HCEC 1CT (cell line): ENCODE data around the gene RNF180.
A peak's percentile ranks its signal among the peaks of the same experiment; 100 is the strongest.
"Not testable (repeated sequence)": the region's sequence is repeated elsewhere in the genome, so short reads cannot be mapped to it uniquely, and the experiment has no call there.

Experiments
- DNase-seq: peaks from one replicate; pipeline ENCODE4 v3.0.0-alpha.2; 2017

Gene RNF180

DNA sequence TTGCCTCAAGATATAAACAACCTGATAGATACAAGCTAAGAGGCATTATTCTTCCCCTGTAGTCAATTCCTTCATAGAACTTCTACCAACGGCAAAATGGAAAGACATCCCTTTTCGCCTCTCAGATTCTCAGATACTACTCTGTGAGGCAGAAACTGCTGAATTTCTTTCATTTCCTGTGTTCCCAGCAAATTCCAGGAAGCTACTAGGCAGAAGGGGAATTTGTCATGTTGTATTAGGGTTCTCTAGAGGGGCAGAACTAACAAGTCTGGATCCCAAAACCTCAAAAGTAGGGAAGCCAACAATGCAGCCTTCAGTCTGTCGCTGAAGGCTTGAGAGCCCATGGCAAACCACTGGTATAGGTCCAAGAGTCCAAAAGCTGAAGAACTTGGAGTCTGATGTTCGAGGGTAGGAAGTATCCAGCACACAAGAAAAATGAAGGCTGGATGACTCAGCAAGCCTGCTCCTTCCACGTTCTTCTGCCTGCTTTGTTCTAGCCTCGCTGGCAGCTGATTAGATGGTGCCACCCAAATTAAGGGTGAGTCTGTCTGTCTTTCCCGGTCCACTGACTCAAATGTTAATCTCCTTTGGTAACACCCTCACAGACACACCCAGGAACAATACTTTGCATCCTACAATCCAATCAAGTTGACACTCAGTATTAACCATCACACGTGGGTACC is 15.2 kb downstream of the RNF180 start:
- no peak for DNase-seq

DNA sequence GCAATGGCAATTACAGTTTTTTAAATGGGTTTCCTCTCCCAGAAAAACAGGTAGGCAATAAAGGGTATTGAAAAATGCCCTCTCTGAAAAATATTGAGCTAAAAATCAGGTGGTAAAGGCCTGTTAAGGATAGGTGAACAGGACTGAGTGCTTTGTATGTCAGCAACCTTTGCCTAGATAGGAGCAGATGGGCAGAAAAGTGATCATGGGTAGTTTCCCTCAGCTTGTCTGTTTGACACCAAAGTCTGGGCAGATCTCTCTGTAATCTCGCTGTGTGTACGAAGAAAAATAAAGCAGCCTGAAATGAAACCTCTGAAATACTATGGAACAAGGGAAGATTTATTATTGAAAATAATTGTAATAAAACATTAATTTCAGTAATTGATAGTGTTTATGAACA is 15.8 kb downstream of the RNF180 start:
- DNase-seq: no peak

DNA sequence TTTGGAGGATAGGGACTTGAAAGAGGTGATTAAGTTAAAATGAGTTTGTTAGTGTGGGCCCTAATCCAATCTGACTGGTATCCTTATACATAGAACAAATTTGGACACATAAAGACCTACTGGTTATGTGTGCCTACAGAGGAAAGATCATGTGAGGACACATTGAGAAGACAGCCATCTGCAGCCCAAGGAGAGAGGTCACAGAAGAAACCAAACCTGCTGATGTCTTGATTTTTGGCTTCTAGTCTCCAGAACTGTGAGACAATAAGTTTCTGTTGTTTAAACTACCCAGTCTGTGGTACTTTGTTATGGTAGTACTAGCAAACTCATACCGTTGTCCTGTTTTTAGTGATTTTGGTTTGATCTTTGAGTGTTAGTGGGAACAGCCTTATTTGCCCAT is 18.3 kb downstream of the RNF180 start:
- no peak for DNase-seq

DNA sequence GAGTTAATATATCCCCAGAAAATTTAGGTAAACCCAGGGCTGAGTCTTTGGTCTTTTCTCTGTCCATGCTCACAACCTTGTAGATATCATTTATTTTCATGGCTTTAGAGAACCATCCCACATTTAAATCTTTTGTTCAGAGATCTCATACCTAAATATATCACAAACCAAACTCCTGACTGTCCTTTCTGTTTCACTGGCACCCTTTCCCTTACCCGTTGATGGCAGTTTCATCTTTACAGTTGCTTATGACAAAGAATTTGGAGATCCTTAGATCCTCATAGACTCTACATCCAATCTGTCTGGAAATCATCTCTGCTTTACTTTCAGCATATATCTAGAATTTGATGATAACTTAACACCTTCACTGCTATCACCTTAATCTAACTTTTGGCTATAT is 19.2 kb downstream of the RNF180 start:
- no peak for DNase-seq

DNA sequence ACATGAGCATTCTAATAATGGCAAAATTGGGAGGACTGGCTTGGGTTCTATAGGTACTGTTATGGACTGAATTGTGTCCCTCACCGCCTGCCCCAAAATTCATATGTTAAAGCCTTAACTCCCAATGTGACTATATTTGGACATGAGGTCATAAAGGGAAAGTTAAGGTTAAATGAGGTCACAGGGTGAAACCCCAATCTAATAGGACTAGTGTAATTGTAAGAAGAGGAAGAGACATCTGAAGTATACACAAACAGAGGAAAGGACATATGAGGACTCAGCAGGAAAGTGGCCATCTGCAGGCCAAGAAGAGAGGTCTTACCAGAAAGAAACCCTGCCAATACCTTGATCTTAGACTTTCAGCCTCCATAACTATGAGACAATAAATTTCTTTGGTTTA is 23.1 kb downstream of the RNF180 start:
- no peak for DNase-seq

DNA sequence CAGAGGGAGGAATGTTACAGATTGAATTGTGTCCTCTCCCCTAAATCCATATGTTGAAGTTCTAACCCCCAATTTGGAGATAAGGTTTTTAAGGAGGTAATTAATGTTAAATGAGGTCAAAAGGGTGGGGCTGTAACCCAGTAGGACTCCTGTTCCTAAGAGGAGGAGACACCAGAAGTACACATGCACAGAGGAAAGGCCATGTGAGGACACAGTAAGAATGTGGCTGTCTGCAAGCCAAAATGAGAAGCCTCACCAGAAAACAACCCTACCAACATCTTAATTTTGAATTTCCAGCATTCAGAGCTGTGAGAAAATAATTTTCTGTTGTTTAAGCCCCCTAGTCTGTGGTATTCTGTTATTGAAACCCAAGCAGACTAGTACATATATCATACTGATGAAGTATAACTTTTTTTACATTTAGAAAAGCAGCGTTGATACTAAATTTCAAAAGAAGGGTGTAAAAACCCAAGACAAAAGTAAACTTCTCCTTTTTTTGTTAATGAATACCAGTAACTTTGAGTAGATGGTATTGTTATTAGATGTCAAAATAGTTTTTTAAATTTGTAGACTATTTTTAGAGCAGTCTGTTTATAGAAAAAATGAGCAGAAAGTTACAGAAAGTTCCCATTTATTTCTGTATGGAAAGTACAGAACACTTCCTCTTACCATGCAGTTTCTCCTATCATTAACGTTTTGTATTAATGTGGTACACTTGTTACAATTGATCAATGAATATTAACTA is 25.1 kb downstream of the RNF180 start:
- DNase-seq: no peak

DNA sequence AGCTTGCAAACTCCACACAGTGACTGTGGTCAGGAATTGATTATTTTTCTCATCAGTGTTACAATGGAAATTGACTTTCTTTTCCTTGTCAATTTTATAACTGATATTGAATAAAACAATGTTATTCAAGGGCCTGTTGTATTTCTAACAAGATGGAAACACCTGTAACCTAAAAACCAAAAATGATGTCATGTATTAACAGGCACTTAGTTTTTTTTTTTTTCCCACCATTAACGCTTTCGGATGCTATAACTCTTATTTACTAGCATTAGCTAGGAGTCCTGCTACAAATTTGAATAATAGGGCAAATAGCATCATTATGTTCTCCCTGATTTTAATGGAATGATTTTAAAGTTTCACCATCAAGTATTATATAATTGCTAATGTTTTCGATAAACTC is 30.3 kb downstream of the RNF180 start:
- no peak for DNase-seq

DNA sequence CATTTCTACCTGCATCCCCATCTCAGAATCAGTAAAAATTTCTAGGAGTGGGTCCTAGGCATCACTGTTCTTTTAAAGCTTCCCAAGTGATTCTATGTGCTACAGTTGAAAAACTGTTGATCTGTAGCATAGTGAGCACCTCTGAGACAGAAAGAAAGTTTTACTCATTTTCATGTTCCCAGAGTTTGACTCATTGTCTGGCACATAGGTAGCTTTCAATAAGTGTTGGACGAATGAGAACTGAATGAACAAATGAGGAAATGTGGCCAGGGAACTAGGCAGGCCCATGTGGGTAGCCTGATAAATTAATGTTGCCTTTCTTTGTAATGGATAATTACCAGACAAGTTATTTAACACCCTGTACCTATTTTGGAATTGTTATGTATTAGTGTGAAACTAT is 33.8 kb downstream of the RNF180 start:
- no peak for DNase-seq

DNA sequence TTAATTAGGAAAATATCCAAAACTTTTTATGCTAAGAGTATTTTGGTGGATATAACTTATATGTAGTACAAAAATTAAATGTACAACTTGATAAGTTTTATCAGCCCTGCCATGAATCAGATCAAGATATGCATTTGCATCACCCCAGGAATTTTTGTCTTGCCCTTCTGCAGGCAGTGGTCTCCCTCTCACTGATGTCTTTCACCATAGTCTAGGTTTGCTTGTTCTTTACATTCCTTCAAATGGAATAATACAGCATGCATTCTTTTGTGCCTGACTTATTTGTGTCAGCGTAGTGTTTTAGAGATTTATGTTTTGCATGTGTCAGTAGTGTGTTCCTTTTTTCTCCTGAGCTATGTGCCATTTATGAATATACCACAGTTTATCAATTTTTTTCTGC is 36.4 kb downstream of the RNF180 start:
- no peak for DNase-seq

DNA sequence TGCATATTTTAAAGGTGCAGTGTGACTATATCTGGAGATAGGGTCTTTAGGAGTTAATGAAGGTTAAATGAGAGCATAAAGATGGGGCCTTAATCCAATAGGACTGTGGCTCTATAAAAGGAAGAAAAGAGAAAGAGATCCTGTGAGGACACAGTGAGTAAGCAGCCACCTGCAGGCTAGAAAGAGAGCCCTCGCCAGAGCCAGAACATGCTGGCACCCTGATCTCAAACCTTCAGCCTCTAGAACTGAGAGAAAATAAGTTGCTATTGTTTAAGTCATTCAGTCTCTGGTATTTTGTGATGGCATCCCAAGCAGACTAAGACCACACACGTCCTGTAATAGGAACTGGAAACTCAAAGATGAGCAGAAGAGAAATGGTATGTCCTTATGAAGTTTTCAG is 41.0 kb downstream of the RNF180 start:
- DNase-seq: no peak

DNA sequence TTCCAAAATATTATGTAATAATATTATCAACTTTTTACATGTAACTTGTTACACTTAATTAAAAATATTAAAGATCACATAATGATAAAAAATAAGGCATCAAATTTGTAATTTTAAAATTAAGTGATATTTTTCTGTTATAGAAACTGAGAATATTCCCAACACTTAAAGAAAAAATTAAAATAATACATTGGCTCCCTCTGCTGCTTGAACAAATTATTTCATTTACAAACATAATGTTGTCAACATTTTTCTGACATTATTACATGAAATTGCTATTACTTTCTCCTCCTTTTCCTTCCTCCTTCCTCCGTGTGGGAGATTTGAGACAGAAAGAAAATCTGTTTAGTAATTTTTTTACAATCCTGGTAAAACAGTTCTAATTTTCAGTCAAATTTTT is 42.3 kb downstream of the RNF180 start:
- DNase-seq: no peak

DNA sequence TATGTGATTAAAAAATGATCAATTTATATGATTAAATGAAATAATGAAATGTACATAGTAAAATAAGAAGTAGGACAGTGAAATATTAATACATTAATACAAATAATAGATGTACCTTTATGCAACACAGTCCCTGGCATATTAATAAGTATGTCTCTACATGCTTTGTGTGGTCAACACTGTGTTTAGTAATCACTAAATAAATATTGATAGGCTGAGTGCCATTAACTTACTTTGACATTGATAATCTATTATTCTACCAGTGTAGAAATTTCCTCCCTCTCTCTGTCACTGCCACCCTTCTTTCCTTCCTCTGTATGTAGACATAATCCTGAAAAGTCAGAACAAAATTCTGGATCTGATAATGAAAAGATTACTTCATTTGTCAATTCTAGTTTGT is 43.7 kb downstream of the RNF180 start:
- no peak for DNase-seq

DNA sequence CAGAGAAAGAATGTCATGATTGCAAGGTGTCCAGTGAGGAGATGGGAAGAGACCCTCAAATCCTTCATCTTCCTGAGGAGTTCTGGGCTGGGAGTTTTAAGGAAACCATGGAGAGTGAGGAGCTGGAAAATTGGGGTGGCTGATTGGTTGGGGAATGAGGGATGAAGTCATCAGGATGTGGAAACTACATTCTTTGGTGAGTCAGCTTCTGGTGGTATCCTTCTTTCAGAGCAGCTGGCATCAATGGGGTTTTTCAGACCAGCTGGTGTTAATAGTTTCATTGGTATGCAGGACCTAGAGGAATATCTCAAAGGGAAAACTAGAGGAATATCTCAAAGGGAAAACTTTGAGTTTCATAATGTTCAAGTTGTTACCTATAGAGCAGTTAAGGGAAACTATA is 45.2 kb downstream of the RNF180 start:
- DNase-seq: peak; percentile 68

DNA sequence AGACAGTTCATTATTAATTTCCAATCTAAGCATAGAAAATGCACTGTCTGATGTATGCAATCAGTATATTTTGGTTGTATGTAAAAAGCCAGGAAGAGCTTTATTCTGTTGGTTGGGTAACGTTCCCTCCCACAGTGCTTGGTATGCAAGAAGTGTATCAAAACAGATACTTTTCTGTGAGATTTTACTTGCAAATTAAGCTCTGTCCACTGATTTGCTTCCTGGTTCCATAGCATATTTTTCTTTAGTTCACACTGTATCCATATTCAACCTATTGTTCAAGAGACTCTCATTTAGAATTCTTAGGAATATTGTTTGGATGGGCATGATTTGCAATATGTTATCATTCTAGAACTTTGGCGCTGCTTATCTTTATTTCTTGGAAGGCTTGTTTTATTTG is 47.4 kb downstream of the RNF180 start:
- no peak for DNase-seq

DNA sequence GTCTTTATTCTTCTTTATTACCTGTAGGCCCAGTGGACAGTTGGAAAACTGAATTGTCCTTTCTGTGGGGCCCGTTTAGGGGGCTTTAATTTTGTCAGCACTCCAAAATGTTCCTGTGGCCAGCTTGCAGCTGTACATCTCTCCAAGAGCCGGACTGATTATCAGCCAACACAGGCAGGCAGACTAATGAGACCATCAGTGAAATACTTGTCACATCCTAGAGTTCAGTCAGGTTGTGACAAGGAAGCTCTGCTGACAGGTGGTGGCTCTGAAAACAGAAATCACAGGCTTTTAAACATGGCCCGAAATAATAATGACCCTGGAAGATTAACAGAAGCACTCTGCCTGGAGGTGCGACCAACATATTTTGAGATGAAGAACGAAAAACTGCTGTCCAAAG is 47.9 kb downstream of the RNF180 start:
- no peak for DNase-seq

DNA sequence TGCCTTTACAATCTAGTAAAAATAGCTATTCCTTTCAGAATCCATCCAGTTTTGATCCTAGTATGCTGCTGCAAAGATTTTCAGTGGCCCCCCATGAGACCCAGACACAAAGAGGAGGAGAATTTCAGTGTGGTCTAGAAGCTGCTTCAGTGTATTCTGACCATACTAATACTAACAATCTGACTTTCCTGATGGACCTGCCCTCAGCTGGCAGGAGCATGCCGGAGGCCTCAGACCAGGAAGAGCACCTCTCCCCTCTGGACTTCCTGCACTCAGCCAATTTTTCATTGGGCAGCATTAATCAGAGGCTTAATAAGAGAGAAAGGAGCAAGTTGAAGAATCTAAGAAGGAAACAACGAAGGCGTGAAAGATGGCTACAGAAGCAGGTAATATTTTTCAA is 48.5 kb downstream of the RNF180 start:
- no peak for DNase-seq

DNA sequence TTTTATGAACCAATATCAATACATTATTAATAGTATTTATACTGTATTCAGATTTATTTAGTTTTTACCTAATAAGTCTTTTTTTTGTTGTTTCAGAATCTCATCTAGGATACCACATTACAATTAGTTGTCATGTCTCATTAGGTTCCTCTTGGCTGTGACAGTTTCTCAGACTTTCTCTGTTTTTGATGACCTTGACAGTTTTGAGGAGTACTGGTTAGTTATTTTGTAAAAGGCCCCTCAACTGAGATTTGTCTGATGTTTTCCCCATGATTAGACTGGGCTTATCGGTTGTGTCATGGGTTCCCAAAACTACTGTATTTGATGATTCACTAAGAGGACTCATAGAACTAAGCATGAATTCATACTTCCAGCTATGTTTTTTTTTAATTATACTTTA is 56.3 kb downstream of the RNF180 start:
- no peak for DNase-seq

DNA sequence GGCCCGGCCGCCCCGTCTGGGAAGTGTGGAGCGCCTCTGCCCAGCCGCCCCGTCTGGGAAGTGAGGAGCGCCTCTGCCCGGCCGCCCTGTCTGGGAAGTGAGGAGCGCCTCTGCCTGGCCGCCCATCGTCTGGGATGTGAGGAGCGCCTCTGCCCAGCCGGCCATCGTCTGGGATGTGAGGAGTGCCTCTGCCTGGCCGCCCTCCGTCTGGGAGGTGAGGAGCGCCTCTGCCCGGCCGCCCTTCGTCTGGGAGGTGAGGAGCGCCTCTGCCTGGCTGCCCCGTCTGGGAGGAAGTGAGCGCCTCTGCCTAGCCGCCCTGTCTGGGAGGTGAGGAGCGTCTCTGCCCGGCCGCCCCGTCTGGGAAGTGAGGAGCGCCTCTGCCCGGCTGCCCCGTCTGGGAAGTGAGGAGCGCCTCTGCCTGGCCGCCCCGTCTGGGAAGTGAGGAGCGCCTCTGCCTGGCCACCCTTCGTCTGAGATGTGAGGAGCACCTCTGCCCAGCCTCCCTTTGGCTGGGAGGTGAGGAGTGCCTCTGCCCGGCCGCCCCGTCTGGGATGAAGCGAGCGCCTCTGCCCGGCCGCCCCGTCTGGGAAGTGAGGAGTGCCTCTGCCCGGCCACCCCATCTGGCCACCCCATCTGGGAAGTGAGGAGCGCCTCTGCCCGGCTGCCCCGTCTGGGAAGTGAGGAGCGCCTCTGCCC is 59.8 kb downstream of the RNF180 start:
- DNase-seq: not testable (repeated sequence)

DNA sequence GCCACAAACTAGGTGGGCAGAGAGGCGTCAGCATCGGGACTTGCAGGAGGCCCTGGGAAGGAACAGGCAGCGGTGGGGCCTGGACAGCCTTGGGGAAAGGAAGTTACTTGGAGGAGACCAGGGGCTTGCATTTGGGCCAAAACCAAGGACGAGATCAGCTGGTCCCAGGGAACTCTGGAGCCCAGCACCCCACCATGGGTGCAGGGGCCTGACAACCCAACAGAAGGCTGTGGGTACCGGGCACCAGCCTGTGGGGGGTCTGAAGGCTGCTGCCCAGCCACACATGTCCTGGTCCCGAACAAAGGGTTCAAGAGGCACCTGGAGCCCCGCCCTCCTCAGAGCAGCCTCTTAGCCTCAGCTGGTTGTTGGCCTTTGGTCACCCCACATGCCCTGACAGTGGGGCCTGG is 61.5 kb downstream of the RNF180 start:
- DNase-seq: not testable (repeated sequence)

DNA sequence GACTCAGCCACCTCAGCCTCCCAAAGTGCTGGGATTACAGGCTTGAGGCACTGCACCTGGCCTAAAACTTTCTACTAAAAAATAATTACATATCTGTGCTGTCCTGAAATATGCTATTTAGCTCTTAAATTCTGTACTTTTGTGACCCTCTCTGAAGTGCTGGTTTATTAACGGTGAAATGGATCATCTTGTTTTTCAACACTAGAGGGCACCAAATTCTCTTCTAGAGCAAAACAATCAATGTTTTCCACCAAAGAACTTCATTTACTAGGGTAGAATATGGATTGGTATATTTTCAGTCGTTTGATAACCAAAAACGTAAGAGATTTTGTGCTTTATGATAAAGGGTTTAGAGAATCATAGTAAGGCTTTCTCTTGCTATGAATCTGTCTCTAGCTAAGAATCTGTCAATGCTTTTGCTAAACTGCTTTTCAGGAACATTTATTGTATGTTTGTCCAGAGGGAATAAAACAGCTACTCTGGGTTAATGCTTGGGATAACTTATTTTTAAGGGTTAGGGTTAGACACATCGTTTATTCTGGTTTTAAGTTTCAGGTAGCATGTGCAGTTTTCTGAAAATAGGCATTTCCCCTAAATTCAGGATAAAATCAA is 63.6 kb downstream of the RNF180 start:
- DNase-seq: peak; percentile 28

DNA sequence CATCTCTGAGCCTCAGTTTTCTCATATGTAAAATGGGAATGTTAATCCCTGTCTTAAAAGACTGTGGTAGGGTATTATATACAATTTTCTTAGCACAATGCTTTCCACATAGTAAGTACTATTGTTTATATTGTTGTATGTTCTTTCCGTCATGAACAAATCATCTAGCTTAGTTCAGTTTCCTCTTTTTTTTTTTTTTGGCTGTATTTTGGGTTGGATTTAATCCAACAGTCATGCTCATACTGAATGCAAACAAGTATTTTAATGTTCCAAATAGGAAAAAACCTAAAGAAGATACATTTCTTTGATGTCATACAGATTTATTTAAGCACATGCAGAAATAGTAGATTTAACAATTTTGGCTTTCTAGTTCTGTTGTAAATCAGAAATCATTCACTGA is 95.1 kb downstream of the RNF180 start:
- no peak for DNase-seq

DNA sequence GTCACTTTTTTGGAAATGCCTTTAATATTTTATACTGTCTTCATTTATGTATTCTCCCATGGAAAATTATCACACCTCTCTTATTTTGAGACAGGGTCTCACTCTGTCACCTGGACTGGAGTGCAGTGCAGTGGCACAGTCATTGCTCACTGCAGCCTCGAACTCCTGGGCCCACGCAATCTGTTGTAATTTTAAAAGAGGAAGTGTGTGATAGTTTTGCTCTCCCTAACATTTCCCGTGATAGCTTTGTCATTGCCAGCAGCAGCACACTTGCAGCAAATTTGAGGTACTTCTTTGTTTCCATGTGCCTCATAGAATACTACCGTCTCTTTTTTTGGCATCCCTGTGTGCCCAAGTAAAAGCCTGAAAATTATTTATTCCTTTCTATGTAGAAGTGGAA is 103.5 kb downstream of the RNF180 start:
- no peak for DNase-seq

DNA sequence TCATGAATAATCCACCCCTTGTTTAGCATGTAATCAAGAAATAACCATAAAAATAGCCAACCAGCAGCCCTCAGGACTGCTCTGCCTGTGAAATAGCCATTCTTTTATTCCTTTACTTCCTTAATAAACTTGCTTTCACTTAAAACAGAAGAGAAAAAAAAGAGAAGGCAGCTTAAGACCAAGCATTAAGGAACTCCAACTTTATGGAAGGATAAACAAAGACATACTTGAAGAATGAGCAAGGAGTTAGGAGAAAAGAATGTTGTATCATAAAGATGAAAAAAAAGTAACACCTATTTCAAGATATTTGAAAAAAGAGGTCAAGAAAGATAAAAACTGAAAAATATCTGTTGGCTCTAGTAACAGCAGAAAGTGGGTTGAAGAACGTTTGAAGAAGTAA is 107.6 kb downstream of the RNF180 start:
- DNase-seq: no peak
